HG02973 (cell line): ENCODE data around the gene MIER3.

ENCODE experiments used
- ATAC-seq: cut with Tn5 transposase; IDR thresholded peaks from one replicate; pipeline ENCODE4 v1.9.1; 2021; ENCODE audit warnings: moderate library complexity; ENCODE audit not compliant: unreplicated experiment

Gene MIER3

GRCh38 chr5:56962286-56962685 is 10.4 kb upstream of the MIER3 start:
- ATAC-seq, result no peak

- ATAC-seq, result no peak
Measured at GRCh38 chr5:56961746-56962145, 9.8 kb upstream of the MIER3 start.

GRCh38 chr5:56959326-56959725 is 7.4 kb upstream of the MIER3 start:
- ATAC-seq, result no peak

- no peak for ATAC-seq
Measured at GRCh38 chr5:56958595-56958994, 6.7 kb upstream of the MIER3 start.

GRCh38 chr5:56954262-56954661 is 2.3 kb upstream of the MIER3 start:
- no peak for ATAC-seq

- ATAC-seq, result peak; percentile 50
Measured at GRCh38 chr5:56951126-56951945, 587 bp downstream of the MIER3 start.

- peak; percentile 54 for ATAC-seq
Measured at GRCh38 chr5:56950626-56951125, 1.2 kb downstream of the MIER3 start.

GRCh38 chr5:56947052-56947451 is 4.9 kb downstream of the MIER3 start:
- no peak for ATAC-seq

GRCh38 chr5:56941981-56942380 is 9.9 kb downstream of the MIER3 start:
- no peak for ATAC-seq

GRCh38 chr5:56938858-56939257 is 13.1 kb downstream of the MIER3 start:
- ATAC-seq, result no peak

GRCh38 chr5:56934325-56934724 is 17.6 kb downstream of the MIER3 start:
- ATAC-seq, result no peak

- no peak for ATAC-seq
Measured at GRCh38 chr5:56922922-56923321, 29.0 kb downstream of the MIER3 start.

- no peak for ATAC-seq
Measured at GRCh38 chr5:56919942-56920662, 31.8 kb downstream of the MIER3 start.

- ATAC-seq, result no peak
Measured at GRCh38 chr5:56918054-56918453, 33.9 kb downstream of the MIER3 start.

- ATAC-seq, result no peak
Measured at GRCh38 chr5:56917534-56917933, 34.4 kb downstream of the MIER3 start.

GRCh38 chr5:56914678-56915077 is 37.2 kb downstream of the MIER3 start:
- ATAC-seq, result no peak

GRCh38 chr5:56913766-56914165 is 38.2 kb downstream of the MIER3 start:
- no peak for ATAC-seq

- peak; percentile 7 for ATAC-seq
Measured at GRCh38 chr5:56910210-56910965, 41.5 kb downstream of the MIER3 start.

- peak; percentile 79 for ATAC-seq
Measured at GRCh38 chr5:56909294-56910209, 42.4 kb downstream of the MIER3 start, which contains the start of gene SETD9. Gene SETD9, plus strand, starts transcription at chr5:56909596. Its CDS starts 50 bp downstream, at chr5:56909646.

GRCh38 chr5:56908942-56909293 is 43.0 kb downstream of the MIER3 start:
- peak; percentile 43 for ATAC-seq
